ENCODE data around the gene FBLN1.
"Not testable (repeated sequence)": the region's sequence is repeated elsewhere in the genome, so short reads cannot be mapped to it uniquely, and the experiment has no call there.

FBLN1 gene, protein sequence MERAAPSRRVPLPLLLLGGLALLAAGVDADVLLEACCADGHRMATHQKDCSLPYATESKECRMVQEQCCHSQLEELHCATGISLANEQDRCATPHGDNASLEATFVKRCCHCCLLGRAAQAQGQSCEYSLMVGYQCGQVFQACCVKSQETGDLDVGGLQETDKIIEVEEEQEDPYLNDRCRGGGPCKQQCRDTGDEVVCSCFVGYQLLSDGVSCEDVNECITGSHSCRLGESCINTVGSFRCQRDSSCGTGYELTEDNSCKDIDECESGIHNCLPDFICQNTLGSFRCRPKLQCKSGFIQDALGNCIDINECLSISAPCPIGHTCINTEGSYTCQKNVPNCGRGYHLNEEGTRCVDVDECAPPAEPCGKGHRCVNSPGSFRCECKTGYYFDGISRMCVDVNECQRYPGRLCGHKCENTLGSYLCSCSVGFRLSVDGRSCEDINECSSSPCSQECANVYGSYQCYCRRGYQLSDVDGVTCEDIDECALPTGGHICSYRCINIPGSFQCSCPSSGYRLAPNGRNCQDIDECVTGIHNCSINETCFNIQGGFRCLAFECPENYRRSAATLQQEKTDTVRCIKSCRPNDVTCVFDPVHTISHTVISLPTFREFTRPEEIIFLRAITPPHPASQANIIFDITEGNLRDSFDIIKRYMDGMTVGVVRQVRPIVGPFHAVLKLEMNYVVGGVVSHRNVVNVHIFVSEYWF

DNA sequence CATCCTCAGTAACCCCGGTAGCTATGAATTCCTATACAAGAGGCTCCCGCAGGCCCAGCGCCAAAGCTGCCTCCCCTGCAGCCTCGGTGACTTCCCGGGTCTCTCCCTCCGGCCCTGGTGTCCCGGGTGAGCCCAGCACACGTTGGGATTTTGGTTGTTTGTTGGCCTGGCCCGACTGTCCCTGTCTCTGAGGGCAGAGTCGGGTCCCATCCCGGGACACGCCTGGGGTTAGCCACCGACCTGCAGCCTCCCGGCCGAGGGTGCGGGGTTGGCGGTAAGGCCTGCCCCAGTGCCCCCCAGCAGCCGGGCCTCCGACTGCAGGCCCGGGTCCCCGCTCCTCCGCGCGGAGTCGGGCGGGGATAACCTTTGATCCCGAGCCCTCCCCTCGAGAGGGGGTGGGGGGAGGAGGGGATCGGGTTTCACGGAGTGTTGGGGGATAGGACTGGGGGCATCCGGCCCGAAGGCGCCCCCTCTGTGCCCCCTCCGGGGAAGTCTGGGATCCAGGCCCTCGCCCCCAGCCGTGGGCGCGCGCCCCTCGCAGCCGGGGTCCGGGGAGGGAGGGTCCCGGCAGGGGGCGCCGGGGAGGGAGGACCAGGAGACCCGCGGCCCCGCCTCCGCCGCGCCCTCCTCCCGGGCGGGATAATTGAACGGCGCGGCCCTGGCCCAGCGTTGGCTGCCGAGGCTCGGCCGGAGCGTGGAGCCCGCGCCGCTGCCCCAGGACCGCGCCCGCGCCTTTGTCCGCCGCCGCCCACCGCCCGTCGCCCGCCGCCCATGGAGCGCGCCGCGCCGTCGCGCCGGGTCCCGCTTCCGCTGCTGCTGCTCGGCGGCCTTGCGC is at the start of gene FBLN1:
TSS of gene FBLN1 (plus strand) at position 669 of the 835 bp plus-strand sequence. CDS start at position 772, 103 bp downstream.
- DNase-seq (ENCODE audit: low spot score), result no peak

DNA sequence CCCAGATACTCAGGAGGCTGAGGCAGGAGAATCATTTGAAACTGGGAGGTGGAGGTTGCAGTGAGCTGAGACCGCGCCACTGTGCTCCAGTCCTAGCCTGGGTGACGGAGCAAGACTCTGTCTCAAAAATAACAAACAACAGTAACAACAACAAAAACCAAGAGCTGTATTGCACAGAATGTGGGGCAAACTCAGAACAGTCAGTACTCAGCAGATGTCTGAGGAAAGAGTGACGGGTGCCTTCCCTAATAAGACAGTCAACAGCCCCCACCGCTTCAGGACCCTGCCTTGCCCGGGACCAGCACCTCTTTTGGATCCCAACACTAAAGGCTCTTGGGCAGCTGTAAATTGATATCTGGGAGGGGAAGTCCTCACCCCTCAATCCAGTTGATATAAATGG is 48.9 kb upstream of the FBLN1 start:
- DNase-seq (ENCODE audit: low spot score), result no peak

DNA sequence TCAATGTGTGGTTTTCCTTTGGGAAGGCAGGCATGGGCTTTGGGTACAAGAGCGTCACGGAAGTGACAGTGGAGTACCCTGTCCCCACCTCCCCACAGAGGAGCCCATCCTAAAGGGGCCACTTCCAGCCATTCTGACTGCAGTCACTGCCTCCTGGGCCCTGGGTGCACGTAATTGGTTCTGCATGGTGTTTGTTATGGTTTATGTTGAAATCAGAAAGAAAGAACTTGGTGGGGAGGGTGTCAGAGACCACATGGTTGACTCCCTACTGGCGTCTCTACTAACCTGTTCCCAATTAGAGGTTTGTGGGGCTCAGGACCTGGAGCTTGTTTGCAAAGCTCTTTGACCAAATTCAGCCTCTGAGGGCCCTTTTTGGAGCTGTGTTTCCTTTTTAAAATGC is 48.4 kb upstream of the FBLN1 start:
- DNase-seq (ENCODE audit: low spot score), result no peak

DNA sequence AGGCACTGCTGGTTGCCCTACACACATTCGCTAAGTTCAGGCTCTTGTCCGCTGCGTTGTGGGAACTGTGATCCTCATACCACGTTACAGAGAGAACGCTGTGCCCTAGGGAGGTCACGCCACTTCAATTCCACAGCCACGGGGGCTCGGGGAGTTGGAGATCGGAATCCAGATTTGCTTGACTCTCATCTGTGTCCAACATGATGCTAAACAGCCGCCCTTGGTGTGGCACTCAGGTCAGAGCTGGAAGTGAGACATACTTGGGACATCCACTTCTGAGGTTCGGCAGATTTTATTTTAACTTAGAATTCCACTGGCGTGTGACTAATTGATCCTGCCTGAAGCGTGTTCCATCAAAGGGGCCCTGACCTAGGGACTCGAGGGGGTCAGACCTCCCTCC is 47.5 kb upstream of the FBLN1 start:
- no peak for DNase-seq (ENCODE audit: low spot score)

DNA sequence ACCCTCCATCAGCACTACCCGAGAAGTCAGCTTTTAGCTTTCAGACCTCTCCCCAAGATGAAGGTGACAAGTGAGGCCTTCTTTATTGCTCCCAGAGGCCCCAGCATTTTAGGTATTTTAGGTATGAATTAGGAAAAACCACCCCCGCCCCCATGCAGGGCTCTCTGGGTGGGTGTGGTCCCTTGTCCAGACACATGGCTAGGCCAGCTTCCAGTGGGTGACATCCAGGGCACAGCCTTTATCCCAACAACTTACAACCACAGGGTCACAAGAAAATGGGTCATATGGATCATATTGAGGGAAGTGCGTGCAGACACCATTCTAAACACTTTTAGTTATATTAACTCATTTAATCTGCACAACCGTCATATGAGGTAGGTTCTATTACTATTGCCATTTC is 47.1 kb upstream of the FBLN1 start:
- DNase-seq (ENCODE audit: low spot score), result no peak

DNA sequence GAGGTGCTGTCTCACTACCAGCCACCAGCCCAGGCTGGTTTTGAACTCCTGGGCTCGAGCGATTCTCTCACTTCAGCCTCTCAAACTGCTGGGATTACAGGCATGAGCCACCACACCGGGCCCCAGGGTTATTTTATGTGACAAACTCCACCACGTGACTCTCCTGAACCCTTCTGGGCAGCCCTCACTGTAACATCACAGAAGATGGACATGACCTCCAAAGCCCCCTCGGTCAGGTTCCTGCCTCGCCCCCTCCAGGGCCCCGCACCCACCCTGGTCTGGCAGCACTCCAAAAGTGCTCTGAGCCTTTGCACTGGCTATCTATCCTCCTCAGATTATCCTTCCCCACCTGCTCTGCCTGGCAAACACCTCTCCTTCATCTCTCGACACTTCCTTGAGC is 45.9 kb upstream of the FBLN1 start:
- no peak for DNase-seq (ENCODE audit: low spot score)

DNA sequence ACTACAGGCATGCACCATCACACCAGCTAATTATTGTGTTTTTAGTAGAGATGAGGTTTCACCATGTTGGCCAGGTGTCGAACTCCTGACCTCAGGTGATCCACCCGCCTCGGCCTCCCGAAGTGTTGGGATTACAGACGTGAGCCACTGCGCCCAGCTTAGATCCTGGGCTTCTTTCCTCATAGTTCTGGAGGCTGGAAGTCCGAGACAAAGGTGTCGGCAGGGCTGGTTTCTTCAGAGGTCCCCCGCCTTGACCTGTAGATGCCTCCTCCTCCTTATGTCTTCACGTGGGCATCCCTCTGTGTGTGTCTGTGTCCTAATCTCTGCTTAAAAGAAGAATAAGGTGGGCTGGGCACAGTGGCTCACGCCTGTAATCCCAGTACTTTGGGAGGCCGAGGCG is 44.2 kb upstream of the FBLN1 start:
- no peak for DNase-seq (ENCODE audit: low spot score)

DNA sequence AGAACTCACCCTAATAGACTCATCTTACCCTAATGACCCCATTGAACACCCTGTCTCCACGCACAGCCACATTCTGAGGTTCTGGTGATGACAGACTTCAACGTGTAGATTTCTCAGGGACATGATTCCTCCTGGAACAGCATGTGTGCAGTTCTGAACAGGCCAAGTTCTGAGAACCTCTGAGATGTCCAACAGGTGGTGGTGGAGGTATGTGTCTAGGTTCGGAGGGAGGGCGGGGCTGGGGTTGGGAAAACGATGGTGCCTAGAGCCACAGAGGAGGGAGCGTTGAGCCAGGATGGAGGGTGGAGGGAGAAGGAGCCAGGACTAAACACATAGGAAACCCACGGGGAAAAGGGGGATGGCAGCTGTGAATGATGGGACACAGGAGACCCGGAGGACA is 43.4 kb upstream of the FBLN1 start:
- no peak for DNase-seq (ENCODE audit: low spot score)

DNA sequence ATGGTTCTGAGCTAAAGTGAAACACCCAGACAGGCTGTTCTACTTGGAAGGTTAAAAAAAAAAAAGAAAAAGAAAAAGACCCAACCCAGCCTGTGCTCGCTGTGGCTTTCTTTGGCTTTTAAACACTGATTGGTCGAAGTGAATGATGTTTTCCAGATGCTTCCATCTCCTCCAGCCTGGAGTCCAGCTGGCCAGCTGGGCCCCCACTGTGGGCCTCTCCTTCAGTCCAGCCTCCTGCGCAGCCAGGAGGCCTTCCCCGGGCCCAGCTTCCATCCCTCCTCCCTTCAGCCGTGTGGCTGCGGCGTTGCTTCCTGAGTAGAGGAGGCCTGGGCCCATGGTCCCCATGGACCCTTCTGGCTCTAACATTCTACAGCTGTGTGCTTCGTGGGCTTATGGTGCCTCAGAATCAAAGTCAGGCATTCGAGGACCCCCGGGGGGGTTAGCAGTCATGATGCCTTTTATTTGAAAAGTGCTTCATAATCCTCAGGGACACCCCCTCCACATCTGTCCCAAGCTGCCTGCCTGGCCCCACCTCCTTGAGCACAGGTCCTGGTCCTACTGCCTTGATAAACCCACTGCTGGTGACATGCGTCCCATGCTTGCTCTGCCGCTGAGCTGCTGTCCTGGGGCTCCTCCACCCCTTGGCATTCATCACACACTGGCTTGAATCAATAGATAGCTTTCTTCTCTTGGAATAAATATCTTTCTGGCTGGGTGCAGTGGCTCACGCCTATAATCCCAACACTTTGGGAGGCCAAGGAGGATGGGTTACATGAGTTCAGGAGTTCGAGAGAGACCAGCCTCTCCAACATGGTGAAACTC is 42.2 kb upstream of the FBLN1 start:
- no peak for DNase-seq (ENCODE audit: low spot score)

DNA sequence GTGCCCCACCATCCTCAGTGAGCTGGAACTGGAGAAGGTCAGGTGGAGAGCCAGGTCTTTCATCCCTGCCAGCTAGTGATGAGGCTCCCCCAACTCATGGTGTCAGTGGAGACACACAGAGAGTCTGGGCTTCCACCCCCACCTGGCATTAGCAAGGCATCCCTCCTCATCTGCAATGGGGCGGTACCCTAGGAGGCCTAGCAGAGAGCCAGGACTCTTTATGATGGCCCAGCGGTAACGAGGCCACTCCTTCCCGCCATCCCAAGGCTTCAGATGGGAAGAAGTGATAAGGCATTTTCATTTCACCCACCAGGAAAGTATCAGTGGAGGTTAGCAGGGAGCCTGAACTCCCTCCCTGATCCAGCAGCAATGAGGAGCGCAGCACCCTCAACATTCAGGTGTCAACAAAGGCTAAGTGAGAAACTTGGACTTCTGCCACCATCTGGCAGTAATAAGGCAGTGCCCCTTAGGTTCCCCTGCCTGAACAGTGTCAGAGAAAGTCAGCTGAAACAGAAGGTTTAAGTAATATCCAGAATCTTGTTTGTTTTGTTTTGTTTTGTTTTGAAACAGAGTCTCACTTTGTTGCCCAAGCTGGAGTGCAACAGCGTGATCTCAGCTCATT is 40.5 kb upstream of the FBLN1 start:
- no peak for DNase-seq (ENCODE audit: low spot score)

DNA sequence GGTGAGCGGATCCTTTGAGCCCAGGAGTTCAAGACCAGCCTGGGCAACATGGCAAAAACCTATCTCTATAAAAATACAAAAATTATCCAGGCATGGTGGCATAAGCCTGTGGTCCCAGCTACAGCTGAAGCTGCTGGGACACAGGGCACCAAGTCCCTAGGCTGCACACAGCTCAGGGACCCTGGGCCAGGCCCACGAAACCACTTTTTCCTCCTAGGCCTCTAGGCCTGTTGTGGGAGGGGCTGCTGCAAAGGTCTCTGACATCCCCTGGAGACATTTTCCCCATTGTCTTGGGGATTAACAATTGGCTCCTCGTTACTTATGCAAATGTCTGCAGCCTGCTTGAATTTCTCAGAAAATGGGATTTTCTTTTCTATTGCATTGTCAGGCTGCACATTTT is 39.0 kb upstream of the FBLN1 start:
- not testable (repeated sequence) for DNase-seq (ENCODE audit: low spot score)

DNA sequence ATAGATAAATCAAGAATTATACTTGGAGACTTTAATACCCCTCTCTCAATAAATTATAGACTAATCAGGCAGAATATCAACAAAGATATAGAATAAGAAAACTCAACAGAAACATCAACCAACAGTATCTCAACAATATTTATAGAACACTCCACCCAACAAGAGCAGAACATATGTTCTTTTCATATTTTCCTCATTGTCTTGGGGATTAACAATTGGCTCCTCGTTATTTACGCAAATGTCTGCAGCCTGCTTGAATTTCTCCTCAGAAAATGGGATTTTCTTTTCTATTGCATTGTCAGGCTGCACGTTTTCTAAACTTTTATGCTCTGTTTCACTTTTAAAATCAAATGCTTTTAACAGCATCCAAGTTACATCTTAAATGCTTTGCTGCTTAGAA is 37.0 kb upstream of the FBLN1 start:
- no peak for DNase-seq (ENCODE audit: low spot score)

DNA sequence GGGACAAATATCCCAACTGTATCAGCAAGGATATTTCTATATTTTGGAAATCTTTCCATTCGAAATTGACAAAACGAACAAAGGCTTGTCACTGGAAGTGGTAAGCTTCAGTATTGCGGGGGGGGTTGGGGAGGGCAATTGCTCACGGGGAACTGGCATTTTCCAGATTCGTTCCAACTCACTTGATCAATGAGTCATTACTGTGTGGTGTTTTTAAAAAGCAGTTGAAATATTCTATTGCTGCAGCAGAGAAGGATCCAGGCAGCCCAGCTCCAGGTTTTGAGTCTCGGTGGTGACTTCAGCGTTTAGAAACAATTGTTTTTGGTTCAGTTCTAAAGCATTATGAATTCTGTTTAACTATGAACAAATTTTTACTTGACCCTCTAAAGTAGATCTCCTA is 33.8 kb upstream of the FBLN1 start:
- no peak for DNase-seq (ENCODE audit: low spot score)

DNA sequence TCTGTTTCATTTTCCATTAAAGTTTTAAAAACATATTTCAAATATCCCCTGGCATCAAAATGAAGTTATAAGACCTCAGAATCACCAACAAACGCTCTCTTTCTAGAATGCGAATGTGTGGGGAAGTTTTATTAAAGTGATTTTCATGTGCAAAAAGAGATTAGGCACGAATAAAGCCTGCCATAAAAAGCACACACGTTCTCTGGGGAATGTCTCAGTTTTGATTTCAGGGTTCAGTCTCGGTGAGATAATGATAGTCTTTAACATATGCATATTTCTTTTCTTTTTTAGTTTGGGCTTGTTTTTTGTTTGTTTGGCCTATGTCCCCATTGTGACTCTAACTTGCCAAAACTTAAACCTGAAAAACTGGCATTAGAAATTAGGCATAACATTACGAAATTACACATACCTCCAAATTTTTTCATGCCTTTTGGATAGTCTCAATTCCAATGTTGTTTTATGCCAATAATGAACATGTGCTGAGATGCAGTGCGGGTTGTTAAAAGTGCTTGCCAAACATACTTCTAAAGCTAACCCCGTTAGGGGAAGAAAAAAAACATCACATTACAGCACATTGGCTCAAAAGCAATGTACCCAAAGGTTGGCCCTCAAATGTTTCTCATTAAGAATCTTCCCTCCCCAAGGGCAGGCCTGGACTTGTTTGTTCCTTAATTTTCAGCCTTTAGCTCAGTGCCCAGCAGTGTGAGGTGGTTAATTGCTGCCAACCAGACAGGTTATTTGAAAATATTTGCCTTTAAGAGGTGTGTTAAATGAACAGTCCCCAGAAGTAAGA is 33.2 kb upstream of the FBLN1 start:
- DNase-seq (ENCODE audit: low spot score), result peak; percentile 30

DNA sequence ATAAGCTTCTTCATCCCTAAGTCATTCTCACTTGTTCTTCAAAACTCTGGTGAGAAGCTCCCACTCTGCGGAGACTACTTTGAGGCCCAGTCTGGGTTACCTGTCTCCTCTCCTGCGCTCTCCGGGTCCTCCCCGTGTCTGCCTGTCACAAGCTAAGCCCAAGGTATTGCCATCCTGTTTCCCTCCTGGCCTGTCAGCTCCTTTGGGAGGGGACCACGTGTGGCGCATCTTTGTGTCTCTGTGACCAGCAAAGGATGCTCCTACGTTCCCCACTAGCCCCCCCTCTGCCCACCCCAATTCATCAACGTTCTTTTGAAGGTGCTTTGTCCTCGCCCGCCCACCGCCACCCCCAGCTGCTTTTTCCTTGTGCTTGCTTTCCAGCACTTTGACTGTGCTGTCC is 31.8 kb upstream of the FBLN1 start:
- DNase-seq (ENCODE audit: low spot score), result no peak

DNA sequence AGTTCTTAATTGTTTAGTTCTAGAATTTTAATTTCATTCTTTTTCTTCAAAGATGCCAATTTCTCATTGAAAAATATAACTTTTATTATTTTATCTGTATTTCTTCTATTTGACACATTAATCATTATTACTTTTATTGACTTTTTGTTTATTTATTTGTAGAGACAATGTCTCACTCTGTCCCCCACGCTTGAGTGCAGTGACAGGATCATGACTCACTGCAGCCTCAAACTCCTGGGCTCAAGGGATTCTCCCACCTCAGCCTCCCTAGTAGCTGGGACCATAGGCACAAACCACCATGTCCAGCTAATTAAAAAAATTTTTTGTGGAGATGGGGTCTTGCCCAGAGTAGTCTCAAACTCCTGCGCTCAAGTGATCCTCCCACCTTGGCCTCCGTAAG is 30.3 kb upstream of the FBLN1 start:
- DNase-seq (ENCODE audit: low spot score), result no peak

DNA sequence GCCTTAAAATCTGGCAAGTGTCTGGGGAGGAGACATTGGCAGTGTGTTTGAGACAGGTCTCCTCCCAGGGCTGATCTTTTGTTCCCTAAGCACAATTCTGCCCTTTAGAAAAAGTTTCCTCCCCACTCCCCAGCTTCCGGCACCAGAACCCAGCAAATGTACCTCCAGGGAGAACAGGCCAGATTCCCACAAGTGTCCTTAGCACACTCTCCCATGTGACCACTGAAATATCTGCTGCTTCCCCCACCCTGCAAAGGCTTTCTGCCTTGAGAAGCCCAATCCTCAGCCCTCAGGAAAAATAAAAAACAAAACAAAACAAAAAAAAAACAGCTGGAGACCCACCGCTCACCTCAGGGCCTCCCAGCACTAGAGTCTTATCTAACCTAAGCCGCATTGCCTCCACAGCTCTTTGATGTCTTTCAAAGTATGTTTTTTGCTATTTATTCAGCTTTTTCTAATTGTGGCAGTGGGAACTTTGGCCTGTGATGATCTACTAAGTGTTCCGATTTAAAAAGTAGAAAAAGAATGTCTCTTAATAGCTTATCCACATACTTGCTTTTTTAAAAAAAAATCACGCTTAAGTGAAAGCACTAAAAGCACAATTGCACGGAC is 29.0 kb upstream of the FBLN1 start:
- no peak for DNase-seq (ENCODE audit: low spot score)

DNA sequence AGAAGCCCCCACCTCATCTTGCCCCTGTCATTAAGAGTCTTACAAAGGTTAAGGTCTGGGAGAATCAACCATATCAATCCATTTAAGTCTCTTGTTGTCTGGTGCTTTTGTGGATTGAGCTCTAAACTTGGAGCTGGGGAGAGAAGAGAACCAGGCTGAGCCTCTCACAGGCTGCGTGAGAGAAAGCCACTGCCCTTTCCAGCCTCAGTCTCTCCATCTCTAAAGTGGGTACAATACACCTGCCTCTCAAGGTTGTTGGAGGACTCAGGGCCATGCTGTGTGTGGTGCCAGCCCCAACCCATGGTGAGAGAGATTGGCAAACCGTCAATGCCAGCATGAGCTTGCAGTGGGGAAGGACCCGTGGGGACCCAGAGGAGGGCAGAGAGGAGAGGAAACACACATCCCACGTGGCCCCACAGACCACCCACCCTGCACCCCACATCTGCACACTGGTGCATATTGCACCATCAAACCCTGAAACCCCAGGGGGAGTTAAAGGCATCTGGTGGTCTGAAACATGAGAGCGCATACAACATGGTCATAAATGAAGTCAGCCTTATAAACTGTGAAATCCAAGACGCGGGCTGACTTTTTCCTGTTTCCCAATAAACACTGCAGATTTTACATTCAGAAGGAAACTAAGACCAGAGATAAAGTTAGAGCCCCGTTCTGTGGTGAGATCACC is 27.5 kb upstream of the FBLN1 start:
- DNase-seq (ENCODE audit: low spot score), result no peak

DNA sequence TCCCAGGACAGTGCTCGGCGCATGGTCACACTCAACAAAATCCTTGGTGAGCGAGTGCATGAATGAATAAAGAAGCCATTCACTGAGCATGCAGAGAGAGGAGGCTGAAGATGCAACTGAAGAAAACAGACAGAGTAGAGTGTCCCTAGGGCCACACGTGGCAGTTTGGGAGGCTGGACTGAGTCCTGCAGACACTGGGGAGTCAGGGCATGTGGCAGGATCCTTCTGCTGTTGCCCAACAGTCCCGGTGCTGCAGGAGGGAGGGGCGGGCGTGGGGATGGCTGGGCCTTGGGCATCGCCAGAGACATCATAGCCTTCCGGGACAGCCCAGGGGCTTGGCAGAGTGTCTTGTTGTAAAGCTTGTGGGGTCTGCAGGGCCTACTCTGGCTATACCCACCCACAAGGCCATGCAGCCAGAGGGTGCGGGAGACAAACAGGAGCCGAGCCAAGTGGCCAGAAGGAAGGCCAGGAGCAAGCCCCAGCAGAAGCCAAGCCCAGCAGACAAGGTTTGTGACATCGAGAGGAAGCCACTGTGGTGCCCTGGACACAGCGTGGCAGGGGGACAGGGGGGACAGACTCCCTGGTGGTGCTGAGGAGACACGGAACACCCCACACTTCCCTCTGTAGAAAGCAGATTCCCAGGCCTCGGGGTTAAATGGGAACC is 26.7 kb upstream of the FBLN1 start:
- DNase-seq (ENCODE audit: low spot score), result no peak

Data from LoVo (cell line).